ENCODE measurements around the gene NIPSNAP2. TPM values are rescaled to one million over a fixed set of nuclear protein-coding genes. Genes with fewer than 3 reads are reported as not detected.
"Not testable (repeated sequence)": the region's sequence is repeated elsewhere in the genome, so short reads cannot be mapped to it uniquely, and the experiment has no call there.

Gene NIPSNAP2
- total RNA-seq, 1 experiment from 2014 or later = 62.8 TPM

GRCh38 chr7:56048245-56048644 lies 83.9 kb downstream of the NIPSNAP2 start:
- Mint-ChIP-seq H3K27ac (ENCODE audit: low read depth, unreplicated experiment) (no peak overlapping the region), H3K9me3 (ENCODE audit: unreplicated experiment) (no peaks in the 10 kb centered on the region), H3K36me3 (ENCODE audit: insufficient read depth, unreplicated experiment) (peaks cover 23% of the 10 kb centered on the region), H3K27me3 (ENCODE audit: insufficient read depth, unreplicated experiment) (no peaks in the 10 kb centered on the region), H3K4me1 (ENCODE audit: insufficient read depth, unreplicated experiment) (peaks cover 10% of the 10 kb centered on the region), H3K4me3 (ENCODE audit: unreplicated experiment) (peak overlapping the region; percentile 23)
- no peak for DNase-seq (ENCODE audit: unreplicated experiment)
- ChIA-PET CTCF (interaction anchor here (0.9 kb wide), 1 partner anchor 43 kb away, joined by 3 read pairs; no protein-coding TSS in a partner anchor), POLR2A (interaction anchor here (0.7 to 0.8 kb wide), 3 partner anchors 38 to 478 kb away, joined by 3 to 7 read pairs (median 3); no protein-coding TSS in a partner anchor)
- no peak for TF ChIP-seq CTCF (IDR thresholded peaks at IDR 0.05; ENCODE audit: unreplicated experiment)
- intact Hi-C loops (cut with micrococcal nuclease) = no loop called here
- BruUV-seq (replicated peaks) = no TSS peak

GRCh38 chr7:56048763-56049162 lies 84.4 kb downstream of the NIPSNAP2 start:
- intact Hi-C loops (cut with micrococcal nuclease); BruUV-seq (replicated peaks); H3K27me3 Mint-ChIP-seq (ENCODE audit: insufficient read depth, unreplicated experiment); H3K9me3 Mint-ChIP-seq (ENCODE audit: unreplicated experiment); H3K27ac Mint-ChIP-seq (ENCODE audit: low read depth, unreplicated experiment): not testable (repeated sequence)
- ChIA-PET CTCF (interaction anchor here (0.5 to 0.9 kb wide), 2 partner anchors 24 to 43 kb away, joined by 3 read pairs; no protein-coding TSS in a partner anchor), POLR2A (interaction anchor here (0.7 to 3.7 kb wide), 4 partner anchors 14 to 478 kb away, joined by 3 to 116 read pairs (median 5); partner anchors contain the start of gene SUMF2)
- Mint-ChIP-seq H3K4me3 (ENCODE audit: unreplicated experiment) (peak overlapping the region; percentile 23), H3K4me1 (ENCODE audit: insufficient read depth, unreplicated experiment) (peaks cover 10% of the 10 kb centered on the region), H3K36me3 (ENCODE audit: insufficient read depth, unreplicated experiment) (peaks cover 28% of the 10 kb centered on the region)
- DNase-seq (ENCODE audit: unreplicated experiment) = peak; percentile 61

Other genes with a start within 250 kb of the NIPSNAP2 start
- gene SEPTIN14, start 101.8 kb upstream of the NIPSNAP2 start, total RNA-seq (2022) = not detected in 2 replicates
- 1.3 and 1.5 TPM in 2 replicates for gene ZNF713, start 77.1 kb upstream of the NIPSNAP2 start, total RNA-seq (2022)
- gene MRPS17, start 12.7 kb upstream of the NIPSNAP2 start, total RNA-seq (2022) = 31.0 and 36.9 TPM in 2 replicates
- 49.4 and 56.6 TPM in 2 replicates for gene PSPH, start 86.9 kb downstream of the NIPSNAP2 start, total RNA-seq (2022)
- gene CCT6A, start 87.2 kb downstream of the NIPSNAP2 start, total RNA-seq (2022) = 208 and 222 TPM in 2 replicates
- gene SUMF2, start 99.7 kb downstream of the NIPSNAP2 start, total RNA-seq (2022) = 142 and 159 TPM in 2 replicates
- gene PHKG1, start 128.4 kb downstream of the NIPSNAP2 start, total RNA-seq (2022) = 1.2 and 2.4 TPM in 2 replicates
- gene CHCHD2, start 141.9 kb downstream of the NIPSNAP2 start, total RNA-seq (2022) = 564 and 712 TPM in 2 replicates
- not detected in 2 replicates for gene NUPR2, start 151.8 kb downstream of the NIPSNAP2 start, total RNA-seq (2022)

Measured in MCF 10A (cell line).